Fibroblast of skin of right quadriceps (primary cell): ENCODE data around the gene ARHGAP42.

Experiments
- DNase-seq: peaks from one replicate; pipeline ENCODE4 v3.0.0-alpha.2; 2013

Gene ARHGAP42

DNA sequence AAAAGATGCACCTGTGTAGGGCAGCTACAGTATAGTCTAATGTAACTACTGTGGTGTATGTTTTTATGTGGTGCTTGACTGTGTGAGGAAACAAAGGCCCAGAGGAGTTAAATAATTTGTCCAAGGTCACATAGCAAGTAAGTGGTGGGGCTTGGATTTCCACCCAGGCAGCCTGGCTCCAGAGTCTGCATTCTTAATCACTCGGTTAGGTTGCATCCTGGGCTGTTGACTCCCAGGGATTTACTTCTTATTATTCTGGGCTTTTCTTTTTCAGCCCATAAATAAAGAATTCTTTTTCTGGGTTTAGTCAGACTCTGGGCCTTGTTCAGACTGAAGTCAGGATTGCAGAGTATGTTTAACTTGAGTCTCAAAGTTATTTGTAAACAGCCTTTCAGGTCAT, 82.1 kb downstream of the ARHGAP42 start:
- DNase-seq = peak; percentile 15

- no peak for DNase-seq
Observed at GRCh38 chr11:100769617-100770016, 82.5 kb downstream of the ARHGAP42 start.

DNA sequence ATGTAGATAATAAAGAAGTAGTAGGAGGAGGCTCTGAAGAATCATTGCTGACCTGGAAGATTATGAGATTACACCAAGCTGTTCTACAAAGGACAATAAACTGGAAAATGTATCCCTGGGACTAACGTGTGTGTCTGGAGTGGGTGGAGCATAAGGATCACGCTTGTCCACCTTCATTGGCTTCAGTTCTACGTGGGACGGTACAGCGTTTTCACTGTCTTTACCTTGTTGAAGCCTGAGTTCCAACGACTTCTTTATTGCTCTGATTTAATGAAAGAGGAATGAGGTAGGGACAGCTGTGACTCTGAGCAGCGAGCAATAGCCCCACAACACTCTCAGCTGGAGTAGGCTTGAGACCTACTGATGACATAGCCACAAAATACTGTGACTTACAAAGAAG, 87.0 kb downstream of the ARHGAP42 start:
- DNase-seq = no peak

DNA sequence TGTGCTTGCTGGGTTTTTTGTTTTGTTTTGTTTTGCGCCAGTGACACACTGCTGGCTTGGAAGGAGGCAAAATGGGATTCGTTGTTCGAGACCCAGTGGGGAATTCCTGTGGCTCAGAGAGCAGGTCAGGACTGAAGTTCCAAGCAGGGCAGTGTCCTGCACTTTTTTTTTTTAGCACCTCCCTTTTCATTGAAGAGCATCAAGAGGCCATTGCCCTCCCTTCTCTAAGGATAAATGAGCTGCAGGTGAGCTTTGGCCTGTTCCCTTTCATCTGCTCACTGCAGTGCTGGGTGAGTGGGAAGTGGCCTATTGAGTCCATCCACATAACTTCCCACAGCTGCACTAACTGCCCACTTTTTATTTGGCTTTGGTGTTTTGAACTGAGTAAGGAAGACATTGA, 87.8 kb downstream of the ARHGAP42 start:
- no peak for DNase-seq

- DNase-seq = peak; percentile 41
Observed at GRCh38 chr11:100776212-100776896, 89.3 kb downstream of the ARHGAP42 start.

DNA sequence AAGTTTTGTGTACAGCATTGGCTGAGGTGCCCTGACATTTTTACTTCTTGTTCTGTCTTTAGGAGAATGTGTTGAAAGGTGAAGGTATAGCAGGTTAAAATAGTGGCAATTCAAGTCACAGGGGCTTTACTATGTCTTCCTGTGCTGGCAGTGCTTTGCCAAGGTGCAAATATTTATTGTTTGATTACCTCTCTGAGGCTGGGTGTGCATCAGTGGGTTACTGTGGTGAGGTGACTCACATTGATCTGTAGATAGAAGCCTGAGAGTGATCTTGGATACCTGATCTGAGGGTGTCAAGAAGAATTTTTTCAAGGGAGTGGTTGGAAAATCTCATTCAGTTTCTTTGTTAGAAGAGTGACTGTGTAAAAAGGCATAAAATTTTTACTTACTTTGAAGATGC, 90.0 kb downstream of the ARHGAP42 start:
- no peak for DNase-seq

DNA sequence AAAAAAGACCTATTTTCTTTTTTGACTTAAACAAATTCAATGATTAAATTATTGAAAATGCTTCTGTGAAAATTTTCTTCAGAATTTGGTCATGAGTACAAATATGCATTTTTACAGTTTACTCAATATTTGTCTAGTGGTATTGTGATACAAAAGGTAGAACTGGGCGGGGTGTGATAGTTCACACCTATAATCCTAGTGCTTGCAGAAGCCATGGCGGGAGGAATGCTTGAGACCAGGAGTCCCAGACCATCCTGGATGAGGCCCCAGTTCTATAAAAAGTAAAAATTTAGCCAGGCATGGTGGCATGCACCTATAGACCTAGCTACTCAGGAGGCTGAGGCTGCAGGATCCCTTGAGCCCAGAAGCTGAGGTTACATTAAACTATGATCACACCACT, 90.6 kb downstream of the ARHGAP42 start:
- no peak for DNase-seq

GRCh38 chr11:100778166-100778785, 91.2 kb downstream of the ARHGAP42 start:
- no peak for DNase-seq

DNA sequence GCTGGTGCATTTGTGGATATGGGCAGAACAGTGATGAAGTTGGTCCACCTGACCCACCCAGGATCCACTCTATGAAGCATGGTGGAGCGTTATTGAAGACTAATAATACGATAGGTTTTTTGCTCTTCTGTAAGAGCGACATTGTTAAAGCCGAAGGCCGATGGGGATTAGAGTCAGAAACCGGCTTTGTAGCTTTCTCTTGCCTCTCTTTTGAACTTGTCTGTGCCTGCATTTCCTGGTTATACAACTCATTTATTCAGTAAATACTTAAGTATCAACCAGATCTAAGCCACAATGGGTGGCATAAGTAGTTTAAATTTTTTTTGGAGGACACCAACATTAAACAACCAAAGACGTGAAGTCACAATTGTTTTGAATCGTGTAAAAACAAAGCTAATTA, 93.4 kb downstream of the ARHGAP42 start:
- no peak for DNase-seq

GRCh38 chr11:100785148-100785983, 98.3 kb downstream of the ARHGAP42 start:
- DNase-seq = no peak

DNA sequence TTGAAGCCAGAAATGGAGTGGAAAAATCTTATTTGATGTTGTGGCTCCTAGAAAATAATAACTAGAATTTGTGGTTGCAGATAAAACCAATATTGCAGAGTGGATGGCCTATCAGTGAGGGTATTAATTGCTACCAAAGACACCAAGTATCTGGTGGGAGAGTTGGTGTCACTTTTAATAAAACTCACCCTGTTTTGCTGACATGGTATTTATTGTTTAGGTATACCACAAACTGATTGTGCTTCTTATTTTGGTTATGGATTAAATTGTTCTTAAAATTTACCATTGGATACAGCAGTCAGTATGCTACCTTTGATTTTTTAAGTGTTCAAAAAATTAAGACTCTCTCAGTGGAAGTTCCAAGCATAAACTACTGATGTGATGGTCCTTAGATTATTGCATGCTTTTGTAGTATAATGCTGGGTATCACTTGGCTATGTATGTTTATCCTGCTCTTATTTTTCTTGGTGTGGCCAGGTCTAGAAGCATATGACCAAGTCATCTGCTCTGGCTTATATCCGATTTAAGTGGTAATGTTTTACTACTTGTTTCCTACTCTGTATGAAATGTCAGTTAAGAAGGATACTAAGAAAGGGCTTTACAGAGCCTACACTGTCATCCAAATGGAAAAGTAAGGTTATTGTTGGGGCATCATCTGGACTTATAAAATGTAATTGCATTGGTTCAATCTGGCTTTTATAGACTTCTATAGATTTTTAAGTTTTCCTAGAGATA, 101.6 kb downstream of the ARHGAP42 start:
- no peak for DNase-seq

GRCh38 chr11:100789500-100789899, 102.4 kb downstream of the ARHGAP42 start:
- peak; percentile 20 for DNase-seq

DNA sequence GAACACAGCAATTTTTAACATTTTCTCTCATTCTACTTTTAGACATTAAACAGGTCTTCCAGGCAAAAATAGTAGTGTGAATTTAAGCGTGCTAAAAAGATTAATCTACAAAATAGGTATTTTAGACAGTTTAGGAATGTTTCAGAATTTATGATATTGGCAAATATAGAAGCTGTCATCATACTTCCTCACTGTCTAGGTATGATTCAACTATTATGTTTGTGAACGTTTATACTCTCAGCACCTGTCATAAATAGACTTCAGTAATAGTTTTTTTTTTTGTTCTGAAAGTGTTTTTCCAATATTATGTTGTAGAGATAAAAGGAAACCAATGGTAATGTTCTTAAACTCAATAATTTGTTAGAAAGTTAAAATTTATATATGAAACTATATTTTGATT, 103.0 kb downstream of the ARHGAP42 start:
- no peak for DNase-seq

DNA sequence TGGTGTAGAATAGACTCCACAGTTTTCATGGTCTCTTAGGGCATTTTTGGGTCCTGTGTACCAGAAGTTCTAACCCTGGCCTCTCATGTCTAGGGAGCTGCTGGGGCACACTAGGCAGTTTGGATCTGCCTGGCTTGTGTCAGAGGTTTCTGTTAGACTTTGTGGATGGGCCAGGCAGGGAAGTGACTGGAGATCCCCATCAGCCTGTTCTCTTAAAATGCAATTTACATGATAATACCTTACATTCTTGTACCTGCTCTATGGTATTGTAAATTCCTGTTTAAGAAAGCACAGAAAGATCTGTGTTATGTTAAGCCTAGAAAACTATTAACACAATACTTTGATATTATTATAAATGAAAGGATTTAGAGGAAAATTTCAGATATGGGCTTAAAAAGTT, 104.0 kb downstream of the ARHGAP42 start:
- DNase-seq = no peak

DNA sequence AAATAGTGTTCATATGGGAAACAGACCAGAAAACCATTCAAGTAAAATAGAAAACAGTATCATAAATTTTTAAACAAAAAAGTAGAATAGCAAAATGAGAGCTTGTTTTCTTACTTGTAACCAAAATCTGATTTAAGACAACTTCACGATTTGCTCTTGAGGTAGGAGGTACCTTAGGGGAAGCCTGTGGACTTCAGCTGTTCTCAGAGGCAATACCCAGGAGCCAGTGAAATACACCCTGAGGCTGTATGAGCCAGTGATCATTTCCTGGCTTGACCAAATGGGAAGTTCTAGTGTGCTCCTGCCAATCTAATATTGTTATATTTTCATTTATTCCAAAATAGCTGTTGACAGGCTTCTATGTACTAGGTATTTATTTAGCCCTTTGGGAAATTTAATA, 104.8 kb downstream of the ARHGAP42 start:
- no peak for DNase-seq

GRCh38 chr11:100793525-100793924, 106.4 kb downstream of the ARHGAP42 start:
- DNase-seq = no peak

DNA sequence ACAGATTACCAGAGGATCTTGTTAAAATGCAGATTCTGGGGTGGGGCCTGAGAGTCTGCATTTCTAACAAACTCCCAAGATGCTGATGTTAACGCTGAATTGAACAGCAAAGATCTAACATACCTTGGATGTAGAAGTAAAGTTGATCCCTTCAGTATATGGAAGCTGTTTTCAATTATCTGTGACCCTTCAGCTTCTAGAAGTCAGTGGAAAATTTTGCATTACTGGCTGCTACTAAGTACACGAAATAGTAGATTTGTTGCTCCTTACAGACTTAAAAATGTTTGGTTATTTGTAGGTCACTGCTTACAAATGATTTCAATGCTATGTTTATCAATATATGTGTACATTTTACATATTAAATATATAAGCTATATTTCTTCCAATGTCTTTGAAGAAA, 107.4 kb downstream of the ARHGAP42 start:
- DNase-seq = no peak

DNA sequence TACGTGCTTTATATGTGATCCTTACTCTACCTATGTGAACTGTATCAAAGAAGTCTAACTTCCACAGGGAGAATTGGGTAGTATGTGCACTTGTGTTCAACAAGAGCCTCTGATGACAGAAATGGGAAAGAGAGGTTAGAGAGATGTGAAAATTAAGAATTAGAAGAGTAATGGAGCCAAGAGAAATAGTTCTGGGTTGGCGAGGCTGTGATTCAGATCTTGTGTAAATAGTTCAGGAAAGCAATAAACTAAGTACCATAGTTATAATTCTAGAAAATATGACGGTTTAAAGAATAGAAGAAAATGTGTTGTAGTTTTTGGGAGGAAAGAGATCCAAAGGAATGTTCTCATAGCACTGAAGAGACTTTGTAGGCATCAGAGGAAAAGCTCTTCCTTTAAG, 112.4 kb downstream of the ARHGAP42 start:
- no peak for DNase-seq

GRCh38 chr11:100800202-100800601, 113.1 kb downstream of the ARHGAP42 start:
- peak; percentile 15 for DNase-seq

- no peak for DNase-seq
Observed at GRCh38 chr11:100801225-100801999, 114.3 kb downstream of the ARHGAP42 start.

DNA sequence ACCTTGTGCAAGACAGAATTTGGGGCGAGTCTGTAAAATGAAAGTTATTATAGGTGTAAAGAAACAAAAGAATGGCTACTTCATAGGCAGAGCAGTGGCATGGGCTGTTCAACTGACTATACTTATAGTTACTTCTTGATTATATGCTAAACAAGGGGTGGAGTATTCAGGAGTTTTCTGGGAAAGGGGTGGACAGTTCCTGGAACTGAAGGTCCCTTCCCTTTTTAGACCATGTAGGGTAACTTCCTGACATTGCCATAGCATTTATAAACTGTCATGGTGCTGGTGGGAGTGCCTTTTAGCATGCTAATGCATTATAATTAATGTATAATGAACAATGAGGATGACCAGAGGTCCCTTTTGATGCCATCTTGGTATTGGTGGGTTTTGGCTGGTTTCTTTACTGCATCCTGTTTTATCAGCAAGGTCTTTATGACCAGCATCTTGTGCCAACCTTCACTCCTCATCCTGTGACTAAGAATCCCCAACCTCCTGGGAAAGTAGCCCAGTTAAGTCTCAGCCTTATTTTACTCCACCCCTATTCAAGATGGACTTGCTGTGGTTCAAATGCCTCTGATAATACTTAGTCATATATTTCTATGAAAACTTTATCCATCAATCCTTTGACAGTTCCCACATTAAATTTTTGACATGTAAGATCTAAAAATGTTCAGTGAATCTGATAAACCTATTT, 118.6 kb downstream of the ARHGAP42 start:
- peak; percentile 34 for DNase-seq

- peak; percentile 44 for DNase-seq
Observed at GRCh38 chr11:100806296-100806695, 119.2 kb downstream of the ARHGAP42 start.
